Adrenal gland (tissue), 5 donors: ENCODE results near the gene ZNF770.

Source experiments
- POLR2A ChIP-seq, 2 donors: fragments of 450-650 bp; IDR thresholded peaks; one replicate each; pipeline ENCODE4 v1.6.1; 2017; ENCODE audit warnings: antibody characterized with exemption in 2 of 2, mild to moderate bottlenecking in 2 of 2, moderate library complexity in 1 of 2
- TF ChIP-seq, protein P1 (sequence below), 6 experiments: fragments of 450-650 bp in 4 of 6; fragments of 200-600 bp in 2 of 6; sonication (generic) in 1 of 6; IDR thresholded peaks; 1 replicate in 5 of 6; 2 replicates in 1 of 6; pipeline versions ENCODE4 v1.5.1 to v1.8.0; 2016 to 2021; ENCODE audit warnings: antibody characterized with exemption in 6 of 6, mild to moderate bottlenecking in 2 of 6, moderate library complexity in 1 of 6
- donor health status: DM: no; HTN: no; CAD: no.

DNA sequence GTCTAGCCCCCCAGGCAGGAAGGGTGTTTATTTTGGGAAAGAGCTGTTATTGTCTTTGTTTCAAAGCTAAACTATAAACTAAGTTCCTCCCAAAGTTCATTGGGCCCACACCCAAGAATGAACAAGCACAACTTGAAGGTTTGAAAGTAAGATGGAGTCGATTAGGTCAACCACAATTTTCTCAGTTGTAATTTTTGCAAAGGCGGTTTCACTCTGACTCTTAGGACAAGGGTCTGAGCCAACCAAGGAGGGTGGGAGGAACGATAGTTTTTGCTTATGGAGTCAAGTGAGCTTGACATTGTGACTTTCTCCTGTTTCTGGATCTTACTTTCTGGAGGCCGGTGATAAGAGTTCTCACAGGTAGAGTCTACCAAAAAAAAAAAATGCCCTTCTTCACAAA lies 5.8 kb upstream of the ZNF770 start:
- TF ChIP-seq, protein P1, sequence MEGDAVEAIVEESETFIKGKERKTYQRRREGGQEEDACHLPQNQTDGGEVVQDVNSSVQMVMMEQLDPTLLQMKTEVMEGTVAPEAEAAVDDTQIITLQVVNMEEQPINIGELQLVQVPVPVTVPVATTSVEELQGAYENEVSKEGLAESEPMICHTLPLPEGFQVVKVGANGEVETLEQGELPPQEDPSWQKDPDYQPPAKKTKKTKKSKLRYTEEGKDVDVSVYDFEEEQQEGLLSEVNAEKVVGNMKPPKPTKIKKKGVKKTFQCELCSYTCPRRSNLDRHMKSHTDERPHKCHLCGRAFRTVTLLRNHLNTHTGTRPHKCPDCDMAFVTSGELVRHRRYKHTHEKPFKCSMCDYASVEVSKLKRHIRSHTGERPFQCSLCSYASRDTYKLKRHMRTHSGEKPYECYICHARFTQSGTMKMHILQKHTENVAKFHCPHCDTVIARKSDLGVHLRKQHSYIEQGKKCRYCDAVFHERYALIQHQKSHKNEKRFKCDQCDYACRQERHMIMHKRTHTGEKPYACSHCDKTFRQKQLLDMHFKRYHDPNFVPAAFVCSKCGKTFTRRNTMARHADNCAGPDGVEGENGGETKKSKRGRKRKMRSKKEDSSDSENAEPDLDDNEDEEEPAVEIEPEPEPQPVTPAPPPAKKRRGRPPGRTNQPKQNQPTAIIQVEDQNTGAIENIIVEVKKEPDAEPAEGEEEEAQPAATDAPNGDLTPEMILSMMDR (IDR thresholded peaks at IDR 0.05): no peak
- no peak for TF ChIP-seq POLR2A (IDR thresholded peaks at IDR 0.05)
